Amygdala (tissue), 56 donors: ENCODE data around the gene SCTR.

Source experiments
- DNase-seq, 56 donors: peaks; one replicate each; lab custom pipeline; 2025; lab: John Stamatoyannopoulos, UW

The SCTR gene

GRCh38 chr2:119453972-119454593 is 70.2 kb downstream of the SCTR start:
- no peak for DNase-seq

GRCh38 chr2:119451336-119452050 is 72.8 kb downstream of the SCTR start:
- DNase-seq, result no peak

GRCh38 chr2:119449521-119449920 is 74.8 kb downstream of the SCTR start:
- no peak for DNase-seq

GRCh38 chr2:119448427-119449141 is 75.7 kb downstream of the SCTR start:
- DNase-seq, result no peak

- no peak for DNase-seq
Measured at GRCh38 chr2:119446037-119446436, 78.2 kb downstream of the SCTR start.

GRCh38 chr2:119442850-119443249 is 81.4 kb downstream of the SCTR start:
- no peak for DNase-seq

GRCh38 chr2:119442226-119442619 is 82.1 kb downstream of the SCTR start:
- no peak for DNase-seq

GRCh38 chr2:119441376-119442225 is 82.7 kb downstream of the SCTR start:
- DNase-seq, result no peak

GRCh38 chr2:119440873-119441272 is 83.4 kb downstream of the SCTR start:
- DNase-seq, result no peak

- DNase-seq, result no peak
Measured at GRCh38 chr2:119440501-119440870, 83.8 kb downstream of the SCTR start.

- no peak for DNase-seq
Measured at GRCh38 chr2:119439574-119440500, 84.4 kb downstream of the SCTR start.

- DNase-seq, result no peak
Measured at GRCh38 chr2:119438726-119439284, 85.5 kb downstream of the SCTR start.

- no peak for DNase-seq
Measured at GRCh38 chr2:119438128-119438656, 86.1 kb downstream of the SCTR start.

- DNase-seq, result no peak
Measured at GRCh38 chr2:119436993-119437772, 87.1 kb downstream of the SCTR start.

GRCh38 chr2:119435953-119436297 is 88.4 kb downstream of the SCTR start:
- no peak for DNase-seq

GRCh38 chr2:119435081-119435952 is 89.0 kb downstream of the SCTR start:
- DNase-seq, result no peak

GRCh38 chr2:119434664-119435063 is 89.6 kb downstream of the SCTR start:
- no peak for DNase-seq
